GM21515 (cell line): ENCODE measurements around the gene TCF7L2.

Experiments used
- ATAC-seq: cut with Tn5 transposase; IDR thresholded peaks from one replicate; pipeline ENCODE4 v1.9.1; 2021; ENCODE audit not compliant: unreplicated experiment

The TCF7L2 gene

GRCh38 chr10:113118882-113119281 lies 168.8 kb downstream of the TCF7L2 start:
- no peak for ATAC-seq

- no peak for ATAC-seq
These were observed 169.8 kb downstream of the TCF7L2 start for GRCh38 chr10:113119801-113120200.

- ATAC-seq: no peak
These were observed 171.1 kb downstream of the TCF7L2 start for GRCh38 chr10:113121153-113121552.

GRCh38 chr10:113122947-113123346 lies 172.9 kb downstream of the TCF7L2 start:
- no peak for ATAC-seq

GRCh38 chr10:113124724-113125123 lies 174.7 kb downstream of the TCF7L2 start:
- no peak for ATAC-seq

DNA sequence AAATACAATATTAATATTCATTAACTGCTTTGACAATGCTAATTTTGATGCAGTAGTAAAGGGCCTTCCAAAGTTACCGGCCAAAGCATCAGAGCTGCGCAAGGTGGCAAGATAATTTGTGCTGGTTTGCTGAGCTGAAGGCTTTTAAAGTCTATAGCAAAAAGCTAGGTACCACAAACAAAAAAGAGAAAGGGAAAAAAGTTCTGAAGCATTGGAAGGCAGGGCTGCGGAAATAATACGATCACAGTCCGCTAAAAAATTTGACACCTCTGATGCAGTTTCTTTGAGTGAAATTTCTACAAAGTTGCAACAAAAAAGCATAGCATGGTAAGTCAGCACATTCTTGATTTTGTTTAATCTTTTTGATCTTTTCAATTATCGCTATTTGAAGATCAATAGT lies 175.6 kb downstream of the TCF7L2 start:
- ATAC-seq: no peak

DNA sequence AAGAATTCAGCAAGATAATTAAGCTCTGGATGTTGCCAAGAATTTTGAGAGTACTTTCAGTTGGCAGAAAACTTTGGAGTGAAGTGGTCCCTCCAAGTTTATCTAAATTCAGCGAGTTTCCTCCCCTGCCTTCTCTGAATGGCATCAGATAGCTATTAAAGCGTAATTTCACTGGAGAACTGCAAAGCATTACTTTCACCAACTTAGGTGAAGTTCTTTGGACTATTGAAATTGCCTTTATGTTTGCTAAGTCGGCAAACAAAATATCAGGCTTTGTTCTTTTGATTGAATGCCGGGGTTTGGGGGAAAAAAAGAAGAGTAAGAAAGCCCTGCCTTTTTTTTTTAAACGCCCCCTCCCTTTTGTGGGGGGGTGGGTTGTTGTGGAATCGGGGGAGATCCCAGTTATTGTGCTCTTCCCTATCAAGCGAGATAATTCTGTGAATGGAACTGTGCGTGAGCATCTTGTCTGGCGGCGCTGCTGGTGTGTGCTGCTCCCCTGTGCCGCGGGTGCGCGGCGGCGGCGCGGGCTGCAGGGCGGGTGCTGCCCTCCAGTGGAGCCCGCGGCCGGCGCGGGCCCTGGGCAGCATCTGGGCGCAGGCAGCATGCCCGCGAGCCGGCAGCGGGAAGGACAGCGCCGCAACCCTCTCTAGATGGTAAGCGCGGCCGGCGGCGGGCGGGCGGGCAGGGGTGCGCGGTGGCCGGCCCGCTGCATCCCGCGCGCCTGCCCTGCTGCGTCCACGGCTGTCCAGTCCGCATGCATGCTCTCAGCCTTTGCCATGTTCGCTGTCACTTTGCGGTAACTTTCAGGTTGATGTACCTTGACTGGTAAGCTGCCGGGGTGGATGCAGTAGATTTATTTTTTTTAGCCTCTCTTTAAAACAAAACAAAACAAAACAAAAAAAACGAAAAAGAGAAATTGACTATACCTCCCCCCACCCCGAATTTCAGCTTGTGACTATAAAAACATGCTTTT lies 176.5 kb downstream of the TCF7L2 start:
- no peak for ATAC-seq

DNA sequence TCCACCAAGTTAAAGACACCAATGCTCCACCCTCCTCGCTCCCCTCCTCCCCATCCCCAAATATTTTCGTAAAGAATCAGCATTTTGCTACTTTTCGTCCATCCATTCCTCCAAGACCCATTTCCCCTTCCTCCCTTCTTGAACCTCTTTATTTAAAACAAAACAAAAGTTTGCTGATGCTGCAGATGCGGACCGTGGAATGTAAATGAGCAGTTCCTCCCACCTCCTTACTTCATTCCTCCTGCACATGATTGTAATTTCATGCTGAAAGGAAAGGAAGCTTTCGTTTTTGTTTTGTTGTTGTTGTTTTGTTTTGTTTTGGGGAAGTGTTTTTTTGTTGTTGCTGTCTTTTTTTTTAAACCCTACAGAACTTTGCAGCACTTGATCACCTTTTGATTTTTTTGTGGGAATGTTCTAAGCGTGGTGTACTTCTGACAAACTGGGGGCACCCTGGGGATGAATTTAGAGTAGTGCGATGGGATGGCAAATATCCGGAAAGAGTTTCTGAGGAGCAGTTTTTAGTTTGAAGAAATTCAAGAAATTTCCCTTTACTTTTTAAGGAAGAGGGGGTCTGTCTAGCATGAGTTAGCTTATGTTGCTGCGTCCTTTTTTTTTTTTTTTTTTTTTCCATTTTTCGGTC lies 177.3 kb downstream of the TCF7L2 start:
- no peak for ATAC-seq

GRCh38 chr10:113127901-113128283 lies 177.8 kb downstream of the TCF7L2 start:
- no peak for ATAC-seq

- no peak for ATAC-seq
These were observed 178.5 kb downstream of the TCF7L2 start for GRCh38 chr10:113128450-113129070.

DNA sequence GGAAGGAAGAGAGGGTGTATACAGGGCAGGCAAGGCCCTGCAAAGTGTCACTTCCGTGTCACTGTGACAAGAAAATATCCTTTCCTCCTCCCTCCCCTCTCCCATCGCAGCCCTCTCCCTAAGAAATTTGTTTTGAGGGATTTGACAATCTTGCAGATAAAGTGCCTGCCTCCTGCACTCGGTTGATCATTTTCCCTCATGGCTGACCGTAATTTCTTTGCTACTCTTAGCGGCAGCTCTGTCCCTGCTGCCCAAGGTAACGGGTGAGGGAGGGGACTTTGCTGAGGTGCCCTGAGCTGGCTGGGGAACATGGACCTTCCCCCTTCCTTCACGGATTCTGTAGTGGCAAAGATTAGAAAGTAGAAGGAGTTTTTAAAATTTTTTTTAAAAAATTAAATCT lies 179.1 kb downstream of the TCF7L2 start:
- no peak for ATAC-seq

DNA sequence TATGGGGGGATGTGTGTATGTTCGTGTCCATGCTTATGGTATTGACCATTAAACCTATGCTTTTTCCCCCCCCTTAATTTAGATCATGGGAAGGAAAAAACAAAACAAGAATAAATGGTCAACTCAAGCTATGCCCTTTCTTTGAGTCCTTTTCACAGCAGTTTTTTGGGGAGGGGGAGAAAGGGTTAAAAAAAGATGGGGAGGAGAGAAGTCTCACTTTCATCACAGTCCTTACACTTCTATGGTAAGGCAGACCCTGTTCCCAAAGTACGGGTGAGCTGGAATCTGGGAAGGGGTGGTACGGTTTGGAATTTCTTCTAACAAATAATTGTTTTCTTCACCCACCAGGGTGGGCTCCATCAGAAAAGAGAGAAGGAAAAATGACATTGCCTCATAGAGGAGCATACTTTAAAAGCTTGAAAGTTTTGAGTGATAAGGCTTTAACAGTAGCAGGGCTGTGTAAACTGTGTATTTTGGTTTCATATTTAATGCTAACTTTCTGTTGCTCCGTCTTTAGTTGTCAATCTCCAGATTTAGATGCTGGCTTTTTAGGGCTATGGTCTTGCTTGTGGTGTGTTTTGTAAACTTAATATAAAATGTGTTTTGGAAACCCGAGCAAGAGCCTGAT lies 180.1 kb downstream of the TCF7L2 start:
- ATAC-seq: no peak

GRCh38 chr10:113131613-113132261 lies 181.7 kb downstream of the TCF7L2 start:
- ATAC-seq: no peak

DNA sequence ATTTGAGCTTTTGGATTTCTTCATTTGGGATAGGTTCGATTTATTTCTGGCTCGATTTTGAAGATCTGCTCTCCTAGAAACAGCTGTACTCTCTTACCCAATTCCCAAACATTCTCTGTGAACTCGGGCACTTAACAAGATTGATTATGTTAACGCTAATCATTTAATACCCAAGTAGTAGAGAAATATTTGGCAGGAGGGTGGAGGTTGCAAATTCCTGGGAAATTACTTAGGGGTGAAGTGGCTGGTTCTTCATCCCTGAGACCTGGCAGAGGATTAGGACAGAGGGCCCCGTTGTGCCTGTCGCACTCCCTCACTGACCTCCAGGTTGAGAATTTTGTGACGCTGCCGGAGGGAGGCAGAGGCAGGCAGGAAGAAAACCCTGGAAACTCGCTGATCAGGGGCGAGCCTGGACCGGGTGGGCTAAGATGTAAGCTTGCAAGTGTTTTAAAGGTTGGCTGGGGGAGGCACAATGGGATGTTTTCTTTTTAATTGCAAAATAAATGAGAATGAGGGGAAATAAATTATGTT lies 182.6 kb downstream of the TCF7L2 start:
- ATAC-seq: no peak

- no peak for ATAC-seq
These were observed 183.6 kb downstream of the TCF7L2 start for GRCh38 chr10:113133497-113134115.

DNA sequence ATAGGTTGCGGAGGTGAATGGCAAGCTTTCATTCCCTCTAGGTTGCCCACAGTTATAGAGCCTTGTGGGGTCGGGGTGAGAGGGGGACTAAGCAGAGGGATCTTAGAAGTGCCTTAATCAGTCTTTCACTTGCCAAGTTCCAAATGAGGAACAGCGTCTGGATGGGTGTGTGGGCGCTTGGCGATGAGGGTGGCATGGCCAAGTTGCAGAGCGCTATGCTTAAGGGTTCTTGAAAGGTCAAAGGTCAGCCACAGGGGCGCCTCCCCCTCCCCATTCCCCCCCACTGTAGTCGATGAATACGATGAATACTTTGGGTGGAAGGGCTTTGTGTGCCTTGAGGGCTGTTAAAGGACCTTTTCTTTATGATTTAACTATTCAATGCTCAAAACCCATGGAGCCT lies 185.0 kb downstream of the TCF7L2 start:
- no peak for ATAC-seq

DNA sequence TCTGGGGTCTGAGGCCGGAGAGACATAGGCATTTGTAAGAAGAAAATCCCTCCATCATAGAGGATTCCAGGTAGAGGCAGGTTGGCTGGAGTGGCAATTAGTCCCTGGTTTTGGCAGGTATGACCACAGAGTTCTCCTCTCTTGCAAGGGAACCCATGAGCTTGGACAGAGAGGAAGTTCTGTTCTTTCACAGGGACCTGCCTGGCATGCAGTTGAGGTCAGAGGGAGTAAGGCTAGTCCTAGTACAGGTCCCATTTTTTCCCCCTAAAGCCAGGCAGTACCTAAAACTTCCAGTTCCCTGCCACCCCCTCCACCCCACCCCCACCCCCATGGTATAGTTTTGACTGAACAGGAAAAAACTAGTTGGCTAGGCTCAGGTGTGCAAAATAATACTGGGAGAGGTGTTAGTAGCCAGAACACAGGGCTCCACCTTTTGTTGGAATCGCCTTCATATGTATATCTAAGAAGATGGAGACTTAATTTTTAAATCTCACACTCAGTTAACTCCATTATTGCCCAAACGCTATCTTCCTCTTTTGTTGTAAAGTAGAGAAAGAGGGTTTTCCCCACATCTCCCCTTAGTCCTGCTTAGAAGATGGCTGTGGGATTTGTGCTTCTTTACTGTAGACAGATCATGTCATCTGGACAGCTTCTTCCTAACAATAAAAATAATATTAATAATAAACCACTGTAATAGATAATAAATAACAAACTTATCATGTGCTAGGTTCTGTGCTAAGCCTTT lies 188.1 kb downstream of the TCF7L2 start:
- ATAC-seq: no peak

GRCh38 chr10:113138937-113139585 lies 189.0 kb downstream of the TCF7L2 start:
- no peak for ATAC-seq

DNA sequence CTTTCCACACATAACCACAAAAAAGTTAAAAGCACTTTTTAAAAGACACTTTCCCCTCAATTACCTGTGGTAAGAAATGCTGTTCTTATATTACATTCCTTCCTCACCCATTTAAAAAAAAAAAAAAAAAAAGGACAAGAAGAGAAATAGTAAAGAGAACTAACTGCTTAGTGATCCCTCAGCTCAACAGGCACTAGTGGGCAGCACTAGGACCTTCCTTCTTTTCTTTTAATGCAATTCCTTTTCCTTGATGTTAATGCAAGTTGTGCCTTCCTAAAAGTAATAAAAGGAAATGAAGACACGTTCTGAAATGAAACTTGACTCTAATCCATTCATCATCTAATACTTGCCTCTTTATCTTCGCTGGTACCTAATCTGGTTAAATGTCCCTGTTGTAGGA lies 189.7 kb downstream of the TCF7L2 start:
- no peak for ATAC-seq
